Heart left ventricle (tissue), 13 donors: Measurements from ENCODE around the gene SOX6.

Experiments used
- POLR2A ChIP-seq, 2 donors: fragments of 450-650 bp; IDR thresholded peaks; one replicate each; pipeline ENCODE4 v1.6.1; 2017; ENCODE audit warnings: antibody characterized with exemption in 2 of 2, mild to moderate bottlenecking in 2 of 2, moderate library complexity in 2 of 2
- TF ChIP-seq, protein P1 (sequence below), 12 donors: fragments of 200-600 bp; sonication (generic) in 4 of 12; IDR thresholded peaks; one replicate each; pipeline versions ENCODE4 v1.5.0 to v1.8.0; 2018 to 2022; ENCODE audit warnings: antibody characterized with exemption in 12 of 12, mild to moderate bottlenecking in 5 of 12
- donor health status: ischemic (EF 13 %, LVEDD 7.1; RV severe dilation, severe dysfunction).
- donor health status: DM: no; HTN: yes; CAD: no.
- donor health status: DM: no; HTN: no; CAD: no.
- donor health status: ischemic (EF 25% LVEDD 6.9; RV normal size, moderate dysfunction).
- donor health status: ischemic (EF 25% LVEDD 5.7; RV mildly dilated, moderate dysfunction).
- donor health status: ischemic (EF 35%, LVEDD 5.7; RV mildly dilated, moderate dysfunction).
- donor health status: nonischemic (EF 11% LVEDD 7.7; RV severe dilation, severe dysfunction).
- donor health status: DM: yes; HTN: yes; CAD: no.
- donor health status: PGD.
- donor health status: ischemic (EF 29% LVEDD 5.4; RV normal size, mild dysfunction).
- donor health status: nonischemic (EF 23%, LVEDD 6.1; RV moderate dilation, normal function).

DNA sequence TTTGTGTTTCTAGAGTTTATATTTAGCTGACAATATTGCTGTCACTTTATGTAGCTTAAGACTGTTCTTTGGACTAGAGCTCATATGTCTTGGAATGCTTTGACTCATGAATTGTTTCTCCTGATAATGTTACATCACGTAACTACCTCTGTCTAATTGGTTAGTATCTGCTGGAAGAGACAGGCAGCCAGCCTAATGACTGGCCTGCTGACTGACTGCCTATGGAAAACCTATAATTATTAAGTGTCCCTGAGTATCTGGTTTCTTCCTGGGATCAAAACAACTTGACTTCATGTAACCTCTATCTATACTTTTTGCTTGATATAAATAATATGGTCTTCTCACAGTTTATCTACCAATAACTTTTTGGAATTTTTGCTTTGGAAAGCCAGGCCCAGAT is 9.4 kb downstream of the SOX6 start:
- TF ChIP-seq, protein P1, sequence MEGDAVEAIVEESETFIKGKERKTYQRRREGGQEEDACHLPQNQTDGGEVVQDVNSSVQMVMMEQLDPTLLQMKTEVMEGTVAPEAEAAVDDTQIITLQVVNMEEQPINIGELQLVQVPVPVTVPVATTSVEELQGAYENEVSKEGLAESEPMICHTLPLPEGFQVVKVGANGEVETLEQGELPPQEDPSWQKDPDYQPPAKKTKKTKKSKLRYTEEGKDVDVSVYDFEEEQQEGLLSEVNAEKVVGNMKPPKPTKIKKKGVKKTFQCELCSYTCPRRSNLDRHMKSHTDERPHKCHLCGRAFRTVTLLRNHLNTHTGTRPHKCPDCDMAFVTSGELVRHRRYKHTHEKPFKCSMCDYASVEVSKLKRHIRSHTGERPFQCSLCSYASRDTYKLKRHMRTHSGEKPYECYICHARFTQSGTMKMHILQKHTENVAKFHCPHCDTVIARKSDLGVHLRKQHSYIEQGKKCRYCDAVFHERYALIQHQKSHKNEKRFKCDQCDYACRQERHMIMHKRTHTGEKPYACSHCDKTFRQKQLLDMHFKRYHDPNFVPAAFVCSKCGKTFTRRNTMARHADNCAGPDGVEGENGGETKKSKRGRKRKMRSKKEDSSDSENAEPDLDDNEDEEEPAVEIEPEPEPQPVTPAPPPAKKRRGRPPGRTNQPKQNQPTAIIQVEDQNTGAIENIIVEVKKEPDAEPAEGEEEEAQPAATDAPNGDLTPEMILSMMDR (IDR thresholded peaks at IDR 0.05): no peak
- TF ChIP-seq POLR2A (IDR thresholded peaks at IDR 0.05): no peak
